GM19025 (cell line): Measurements from ENCODE around the gene INMT.
"Not testable (repeated sequence)": the region's sequence is repeated elsewhere in the genome, so short reads cannot be mapped to it uniquely, and the experiment has no call there.

Source experiments
- ATAC-seq: cut with Tn5 transposase; IDR thresholded peaks from one replicate; pipeline ENCODE4 v1.9.1; 2021; ENCODE audit warnings: mild to moderate bottlenecking, low read depth, moderate library complexity; ENCODE audit not compliant: unreplicated experiment

The INMT gene

DNA sequence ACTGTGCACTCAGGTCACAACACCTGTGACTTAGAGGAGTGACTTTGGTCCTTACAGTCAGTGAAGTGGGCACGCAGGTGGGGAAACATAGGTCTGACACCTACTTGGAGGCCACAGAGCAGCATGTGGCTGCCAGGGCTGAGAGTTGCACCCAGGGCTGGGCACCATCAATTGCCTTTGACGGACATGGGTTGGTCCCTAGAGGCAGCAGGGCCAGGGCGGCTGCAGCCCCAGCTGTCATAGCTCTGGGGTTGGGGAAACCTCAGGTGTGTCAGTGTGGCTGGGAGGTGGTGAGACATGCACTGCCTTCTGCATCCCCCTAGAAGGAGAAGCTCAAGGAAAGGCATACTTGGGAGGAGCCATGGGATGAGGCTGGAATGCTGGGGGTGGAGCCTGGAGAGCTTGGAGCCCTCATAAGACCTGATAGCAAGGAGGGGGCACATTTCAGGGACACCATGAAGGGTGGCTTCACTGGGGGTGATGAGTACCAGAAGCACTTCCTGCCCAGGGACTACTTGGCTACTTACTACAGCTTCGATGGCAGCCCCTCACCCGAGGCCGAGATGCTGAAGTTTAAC lies at the start of gene INMT:
Gene INMT, plus strand, starts transcription at position 440 of the 578 bp plus-strand sequence. Its CDS starts 16 bp downstream, at position 456.
- ATAC-seq, result no peak

DNA sequence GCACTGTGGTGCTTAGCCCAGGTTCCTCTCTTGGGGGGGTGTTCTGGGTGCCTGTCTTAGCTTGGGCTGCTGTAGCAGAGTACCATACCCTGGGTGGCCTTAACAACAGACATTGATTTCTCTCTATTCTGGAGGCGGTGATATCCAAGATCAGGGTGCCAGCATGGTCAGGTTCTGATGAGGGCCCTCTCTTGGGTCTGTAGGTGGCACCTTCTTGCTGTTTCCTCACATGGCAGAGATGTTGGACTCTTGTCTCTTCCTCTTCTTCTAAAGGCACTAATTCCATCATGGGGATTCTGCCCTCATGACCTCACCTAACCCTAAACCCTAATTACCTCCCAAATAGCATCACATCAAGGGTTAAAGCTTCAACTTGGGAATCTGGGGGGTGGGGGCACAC lies 49.7 kb upstream of the INMT start:
- ATAC-seq, result no peak

GRCh38 chr7:30703756-30704155 lies 48.2 kb upstream of the INMT start:
- ATAC-seq, result no peak

DNA sequence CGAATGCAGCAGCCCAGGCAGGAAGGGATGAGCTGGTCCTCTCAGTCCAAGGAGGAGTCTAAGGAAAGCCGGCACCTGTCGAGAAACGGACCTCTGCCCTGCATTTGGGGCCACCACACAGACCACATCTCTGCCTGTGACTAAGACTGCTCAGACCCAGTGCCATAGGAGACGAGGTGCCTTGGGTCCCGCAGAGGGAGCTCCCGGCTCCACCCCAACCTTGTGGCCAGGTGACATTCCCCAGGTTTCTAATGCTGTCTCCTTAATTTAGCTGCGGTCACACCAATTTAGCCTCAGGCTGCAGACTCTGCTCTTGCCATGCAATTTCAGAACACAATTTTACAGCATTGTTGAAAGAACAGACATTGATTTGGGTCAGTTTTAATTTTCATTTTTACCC lies 46.9 kb upstream of the INMT start:
- ATAC-seq, result no peak

GRCh38 chr7:30705596-30705995 lies 46.3 kb upstream of the INMT start:
- no peak for ATAC-seq

- ATAC-seq, result no peak
These were observed 45.6 kb upstream of the INMT start for GRCh38 chr7:30706316-30706715.

- no peak for ATAC-seq
These were observed 45.0 kb upstream of the INMT start for GRCh38 chr7:30706908-30707307.

DNA sequence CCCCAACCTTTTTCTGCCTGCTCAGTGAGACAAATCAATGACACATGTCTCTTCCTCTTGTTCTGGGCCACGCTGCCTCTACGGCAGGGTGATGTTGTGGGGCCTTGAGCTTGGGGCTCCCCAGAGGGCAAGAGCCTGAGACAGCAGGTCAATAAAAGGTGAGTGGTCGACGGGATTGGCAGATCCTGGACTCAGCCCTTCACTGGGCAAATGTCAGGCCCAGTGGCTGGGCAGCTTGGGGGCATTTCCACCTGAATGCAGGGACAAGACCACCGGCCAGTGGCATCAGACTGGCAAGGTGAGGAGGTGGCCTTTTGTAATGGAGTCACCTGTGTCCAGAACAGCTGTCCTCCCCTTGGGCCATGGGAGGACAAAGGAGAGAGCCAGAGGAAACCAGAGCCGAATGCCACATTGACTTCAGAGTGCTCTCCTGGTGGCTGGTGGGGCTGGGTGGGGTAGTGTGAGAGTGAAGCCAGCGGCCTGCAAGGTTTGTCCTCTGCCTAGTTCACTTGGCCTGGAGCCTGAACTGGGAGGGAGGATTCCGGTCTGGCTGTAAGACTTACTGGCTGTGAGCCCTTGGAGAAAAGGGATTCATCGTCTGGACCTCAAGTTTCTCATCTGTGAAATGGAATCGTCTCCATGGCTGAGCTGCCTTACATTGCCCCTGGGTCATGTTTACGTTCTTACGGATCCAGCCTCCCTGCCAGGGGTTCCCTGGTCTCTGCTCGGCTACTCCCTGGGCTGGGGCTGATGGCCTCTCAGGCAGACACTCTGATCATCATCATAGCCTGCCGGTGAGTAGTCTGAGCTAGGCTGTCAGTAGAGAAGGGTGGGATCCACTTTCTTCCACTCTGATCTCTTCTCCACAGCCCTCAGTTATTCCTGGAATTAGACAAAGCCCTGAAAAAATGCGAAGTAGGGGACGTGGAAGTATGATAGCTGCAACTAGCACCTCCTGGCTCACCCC lies 44.3 kb upstream of the INMT start:
- no peak for ATAC-seq

DNA sequence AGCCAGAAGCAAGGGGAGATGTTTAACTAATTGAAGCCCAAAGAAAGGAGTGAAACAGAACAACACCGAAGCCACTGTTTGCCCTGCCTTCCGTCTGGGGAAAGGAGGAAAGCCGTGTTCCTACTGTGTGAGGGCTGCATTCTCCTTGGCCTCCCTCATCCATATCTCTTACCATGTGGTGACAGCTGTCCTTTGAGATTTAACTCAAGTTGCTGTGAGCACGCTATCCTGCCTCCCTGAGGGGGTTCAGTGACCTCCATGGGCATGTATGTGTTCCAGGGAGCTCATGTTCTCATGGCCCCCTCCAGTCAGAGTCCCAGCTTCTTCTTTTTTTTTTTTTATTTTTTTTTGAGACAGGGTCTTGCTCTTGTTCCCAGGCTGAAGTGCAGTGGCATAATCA lies 43.5 kb upstream of the INMT start:
- no peak for ATAC-seq

- ATAC-seq, result no peak
These were observed 43.0 kb upstream of the INMT start for GRCh38 chr7:30708983-30709382.

GRCh38 chr7:30709549-30709948 lies 42.4 kb upstream of the INMT start:
- no peak for ATAC-seq

DNA sequence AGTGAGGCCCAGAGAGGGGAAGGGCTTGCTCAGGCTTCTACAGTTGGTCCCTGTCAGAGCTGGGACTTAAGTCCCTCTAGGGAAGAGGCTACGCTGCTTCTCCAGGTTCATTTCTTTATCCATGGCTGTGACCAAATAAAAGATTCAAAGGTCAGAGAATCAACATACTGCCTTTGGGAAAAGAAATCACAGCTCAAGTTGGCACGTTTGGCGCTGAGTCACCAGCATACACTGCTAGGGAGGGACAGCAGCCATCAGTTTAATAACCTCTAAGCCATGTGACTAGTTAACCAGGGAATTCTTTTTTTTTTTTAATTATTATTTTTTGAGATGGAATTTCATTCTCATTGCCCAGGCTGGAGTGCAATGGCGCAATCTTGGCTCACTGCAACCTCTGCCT lies 41.3 kb upstream of the INMT start:
- no peak for ATAC-seq

- no peak for ATAC-seq
These were observed 38.5 kb upstream of the INMT start for GRCh38 chr7:30713392-30713791.

DNA sequence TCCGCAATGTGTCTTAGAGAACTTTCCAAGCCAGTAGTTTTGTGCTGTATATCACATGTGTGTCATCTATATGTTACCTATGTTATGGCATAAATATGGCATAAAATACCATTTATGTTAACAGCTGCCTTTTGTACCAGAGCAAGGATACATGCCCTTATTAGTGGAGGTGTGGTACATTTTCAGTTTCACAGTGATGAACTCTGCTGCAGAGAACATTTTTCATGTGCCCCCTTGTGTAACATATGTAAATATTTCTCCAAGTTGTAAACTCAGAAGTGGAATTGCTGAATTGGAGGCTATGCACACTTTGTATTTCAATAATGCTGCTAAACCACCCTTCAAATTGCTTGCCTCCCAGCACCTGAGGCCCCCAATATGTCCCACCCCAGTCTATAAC lies 37.8 kb upstream of the INMT start:
- ATAC-seq, result no peak

DNA sequence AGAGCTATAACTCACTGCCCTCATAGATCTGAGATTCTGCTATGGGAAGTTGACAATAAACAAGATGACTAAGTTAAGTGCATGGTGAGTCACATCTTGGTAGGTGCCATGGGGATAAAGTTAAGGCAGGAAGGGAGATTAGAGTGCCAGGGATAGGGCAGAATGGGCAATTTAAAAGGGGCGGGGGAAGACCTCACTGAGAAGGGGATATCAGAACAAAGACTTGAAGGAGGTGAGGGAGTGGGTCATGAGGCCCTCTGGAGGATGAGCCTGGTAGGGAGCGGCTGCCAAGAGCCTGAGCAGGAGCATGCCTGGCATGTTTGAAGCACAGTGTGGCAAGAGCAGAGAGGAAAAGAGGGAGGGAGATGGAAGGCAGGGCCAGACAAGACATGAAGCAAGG lies 34.8 kb upstream of the INMT start:
- ATAC-seq, result no peak

- not testable (repeated sequence) for ATAC-seq
These were observed 32.5 kb upstream of the INMT start for GRCh38 chr7:30719434-30719833.

DNA sequence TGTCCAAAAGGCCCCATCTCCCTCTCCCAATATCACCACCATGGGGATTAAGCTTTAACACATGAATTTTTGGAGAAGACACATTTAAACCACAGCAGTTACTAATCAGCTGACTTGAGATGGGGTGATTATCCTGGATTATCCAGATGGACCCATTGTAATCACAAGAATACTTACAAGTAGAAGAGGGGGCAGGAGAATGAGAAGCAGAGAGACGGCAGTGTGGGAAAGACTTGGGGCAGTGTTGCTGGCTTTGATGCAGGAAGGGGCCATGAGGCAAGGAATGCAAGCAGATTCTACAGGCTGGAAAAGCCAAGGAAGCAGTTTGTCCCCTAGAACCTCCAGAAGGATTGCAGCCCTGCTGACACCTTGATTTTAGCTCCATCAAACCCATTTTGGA lies 30.7 kb upstream of the INMT start:
- ATAC-seq, result no peak

DNA sequence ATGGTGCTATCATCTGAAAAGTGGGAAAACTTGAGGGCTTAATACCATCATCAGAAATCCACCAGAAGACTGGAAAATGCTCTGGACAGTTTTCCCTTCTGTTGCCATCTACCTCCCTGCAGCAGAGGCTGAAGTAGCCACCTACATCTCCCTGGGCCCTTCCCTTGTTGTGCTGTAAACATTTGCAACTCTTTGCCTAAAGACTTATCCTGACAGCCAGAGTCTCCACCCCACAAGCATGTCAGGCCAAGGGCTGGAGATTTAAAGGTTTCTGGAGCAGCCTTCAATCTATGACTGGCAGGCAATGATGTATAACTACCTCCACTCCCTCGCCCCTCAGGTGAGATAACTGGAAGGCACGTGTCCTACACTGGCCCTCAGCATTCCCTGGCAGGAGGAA lies 29.7 kb upstream of the INMT start:
- no peak for ATAC-seq

DNA sequence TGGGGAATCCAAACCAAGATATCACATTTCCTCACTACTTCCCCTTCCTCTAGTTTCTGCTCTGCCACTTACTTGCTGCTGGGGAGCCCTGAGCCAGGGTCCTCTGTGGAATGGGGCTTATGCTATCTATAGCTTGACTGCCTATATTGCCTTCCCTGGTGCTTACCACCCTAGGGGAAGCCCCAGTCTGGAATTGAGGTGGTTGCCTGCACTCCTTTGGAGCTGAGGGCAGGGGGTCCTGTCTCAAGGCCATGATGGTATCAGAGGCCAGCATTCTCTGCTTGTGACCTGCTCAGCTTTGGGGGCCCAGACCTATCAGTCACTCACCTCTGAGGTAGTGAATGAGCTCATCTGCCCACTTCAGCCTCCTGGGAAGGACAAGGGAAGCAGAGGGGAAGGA lies 29.3 kb upstream of the INMT start:
- no peak for ATAC-seq

GRCh38 chr7:30723776-30724175 lies 28.2 kb upstream of the INMT start:
- ATAC-seq, result no peak

GRCh38 chr7:30726296-30727006 lies 25.5 kb upstream of the INMT start:
- no peak for ATAC-seq
